Measurements from ENCODE around the gene ZBTB7C. TPM values are rescaled to one million over a fixed set of nuclear protein-coding genes. Genes with fewer than 3 reads are reported as not detected.

ZBTB7C gene
- total RNA-seq, 1 donor from 2014 or later = under 0.01 TPM

DNA sequence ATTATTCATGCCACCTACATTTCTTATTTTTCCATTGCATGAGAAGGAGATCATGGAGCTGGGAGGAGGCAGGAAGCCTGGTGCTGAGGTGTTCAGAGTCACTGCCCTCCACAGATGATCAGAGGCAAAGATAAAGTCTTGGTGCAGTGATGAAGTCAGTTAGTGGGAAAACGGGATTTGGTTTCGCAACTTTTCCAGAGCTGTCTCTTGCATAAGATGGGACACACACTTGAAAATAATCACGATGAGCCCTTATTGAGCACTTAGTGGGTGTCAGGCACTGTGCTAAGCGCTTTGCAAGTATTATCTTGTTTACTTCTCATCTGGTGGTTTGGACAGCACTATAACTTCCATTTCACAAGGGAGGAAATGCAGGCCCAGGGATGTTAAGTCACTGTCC lies 256.6 kb downstream of the ZBTB7C start:
- no peak for FAIRE-seq
- no peaks in the 10 kb centered on the region for H3K27me3 ChIP-seq (ENCODE audit: control insufficient read depth, insufficient read depth, low read length)
- TF ChIP-seq CTCF (IDR thresholded peaks at IDR 0.05; ENCODE audit: insufficient read depth, low read length, severe bottlenecking) = no peak

DNA sequence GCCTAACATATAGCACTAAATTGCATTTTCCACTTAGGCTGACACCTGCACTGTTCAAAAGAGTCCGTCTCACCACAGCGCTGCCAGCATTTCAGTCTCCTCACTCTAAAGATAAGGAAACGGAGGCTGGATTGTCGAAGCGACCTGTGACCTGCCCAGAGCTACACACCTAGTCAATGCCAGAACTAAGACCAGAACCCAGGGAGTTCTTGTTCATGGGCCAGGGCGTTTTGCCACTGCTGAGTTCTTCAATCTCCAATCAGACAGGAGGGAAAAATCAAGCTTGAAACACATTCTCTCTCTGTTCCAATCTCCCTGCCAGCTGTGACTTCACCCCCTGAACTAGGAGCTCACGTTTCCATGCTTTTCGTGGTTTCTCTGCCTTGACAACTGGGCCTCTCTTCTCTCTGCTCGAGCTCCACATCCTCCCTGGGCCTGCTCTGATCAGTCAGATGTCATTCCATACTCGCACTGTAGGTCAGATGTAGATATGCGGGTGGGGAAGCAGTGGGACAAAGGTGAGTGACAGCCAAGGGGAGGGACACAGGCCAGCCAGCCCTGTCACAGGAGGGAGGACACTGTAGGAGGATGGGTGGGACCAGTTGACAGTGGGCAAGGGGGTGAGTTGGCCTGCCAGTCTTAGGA lies 257.6 kb downstream of the ZBTB7C start:
- Histone ChIP-seq H3K27me3 (ENCODE audit: control insufficient read depth, insufficient read depth, low read length) (no peaks in the 10 kb centered on the region), H3K4me3 (ENCODE audit: low read depth, low read length) (no peak overlapping the region), H3K36me3 (ENCODE audit: control insufficient read depth, insufficient read depth, low read length) (no peaks in the 10 kb centered on the region)
- DNase-seq (ENCODE audit: low read depth) (no peak), FAIRE-seq (no peak)
- no peak for TF ChIP-seq CTCF (IDR thresholded peaks at IDR 0.05; ENCODE audit: insufficient read depth, low read length, severe bottlenecking)

More for the DNA sequence above, 256.6 kb downstream of the ZBTB7C start:
- DNase-seq (ENCODE audit: low read depth) = peak; percentile 85
- Histone ChIP-seq H3K36me3 (ENCODE audit: control insufficient read depth, insufficient read depth, low read length) (no peaks in the 10 kb centered on the region), H3K4me3 (ENCODE audit: low read depth, low read length) (no peak overlapping the region)

DNA sequence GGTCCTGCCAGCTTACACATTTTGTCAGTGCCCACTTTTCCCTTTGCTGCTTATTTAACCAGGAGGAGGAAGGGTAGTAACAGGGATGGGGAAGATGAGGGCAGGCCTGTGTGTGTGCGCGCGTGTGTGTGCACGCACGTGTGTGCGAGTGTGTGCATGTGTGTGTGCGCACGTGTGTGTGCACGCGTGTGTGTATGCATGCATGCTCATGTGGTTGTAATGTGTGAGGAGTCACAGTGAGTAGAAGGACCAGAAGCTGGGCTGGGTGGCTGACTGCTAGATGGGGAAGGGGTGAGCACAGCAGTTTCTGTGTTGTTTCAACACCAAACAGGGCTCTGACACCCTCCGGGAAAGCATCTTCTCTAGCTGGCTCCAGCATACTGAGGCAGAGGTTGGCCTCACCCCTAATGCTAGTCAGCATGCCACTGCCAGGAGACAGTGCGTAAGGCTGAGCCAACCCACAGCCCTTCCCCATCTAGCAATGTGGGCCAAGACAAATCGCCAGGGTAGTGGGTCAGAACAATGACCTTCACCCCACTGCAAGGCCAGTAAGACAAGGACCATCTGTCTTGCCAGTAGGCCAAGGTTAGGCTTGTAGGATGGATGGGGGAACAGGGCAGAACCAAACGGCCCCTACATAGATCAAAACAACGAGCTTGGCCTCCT lies 260.0 kb downstream of the ZBTB7C start:
- TF ChIP-seq CTCF (IDR thresholded peaks at IDR 0.05; ENCODE audit: insufficient read depth, low read length, severe bottlenecking) = no peak
- Histone ChIP-seq H3K4me3 (ENCODE audit: low read depth, low read length) (no peak overlapping the region), H3K36me3 (ENCODE audit: control insufficient read depth, insufficient read depth, low read length) (no peaks in the 10 kb centered on the region), H3K27me3 (ENCODE audit: control insufficient read depth, insufficient read depth, low read length) (no peaks in the 10 kb centered on the region)
- FAIRE-seq (no peak), DNase-seq (ENCODE audit: low read depth) (no peak)

- DNase-seq (ENCODE audit: low read depth) (no peak), FAIRE-seq (no peak)
- H3K4me3 ChIP-seq (ENCODE audit: low read depth, low read length) = no peak overlapping the region
- H3K36me3 ChIP-seq (ENCODE audit: control insufficient read depth, insufficient read depth, low read length) = no peaks in the 10 kb centered on the region
- H3K27me3 ChIP-seq (ENCODE audit: control insufficient read depth, insufficient read depth, low read length) = no peaks in the 10 kb centered on the region
- no peak for TF ChIP-seq CTCF (IDR thresholded peaks at IDR 0.05; ENCODE audit: insufficient read depth, low read length, severe bottlenecking)
Measured at GRCh38 chr18:48142994-48143393, 266.2 kb downstream of the ZBTB7C start.

- FAIRE-seq (no peak), DNase-seq (ENCODE audit: low read depth) (no peak)
- Histone ChIP-seq H3K27me3 (ENCODE audit: control insufficient read depth, insufficient read depth, low read length) (no peaks in the 10 kb centered on the region), H3K36me3 (ENCODE audit: control insufficient read depth, insufficient read depth, low read length) (no peaks in the 10 kb centered on the region), H3K4me3 (ENCODE audit: low read depth, low read length) (no peak overlapping the region)
- TF ChIP-seq CTCF (IDR thresholded peaks at IDR 0.05; ENCODE audit: insufficient read depth, low read length, severe bottlenecking) = no peak
Measured at GRCh38 chr18:48142353-48142752, 266.8 kb downstream of the ZBTB7C start.

All from bronchial epithelial cell (primary cell).